Measurements from ENCODE around the gene NFIX.

- TF ChIP-seq CTCF (conservative IDR thresholded peaks at IDR 0.05; ENCODE audit: low read depth, low read length) (no peak), EZH2 (IDR thresholded peaks at IDR 0.05; ENCODE audit: borderline replicate concordance, low read depth, low read length, poor library complexity, severe bottlenecking) (no peak)
Measured at GRCh38 chr19:13037731-13038130, 42.5 kb downstream of the NFIX start.

Data from A673 (cell line).